Effector memory CD8-positive, alpha-beta T cell (primary cell): ENCODE results near the gene SLC35E2B.
A peak's percentile ranks its signal among the peaks of the same experiment; 100 is the strongest.
"Not testable (repeated sequence)": the region's sequence is repeated elsewhere in the genome, so short reads cannot be mapped to it uniquely, and the experiment has no call there.

Experiments used
- ATAC-seq: fragments of 150-1000 bp; cut with Tn5 transposase; replicated peaks from 2 replicates; pipeline ENCODE4 v1.10.0; 2021; ENCODE audit warnings: mild to moderate bottlenecking, moderate library complexity
- DNase-seq, 3 experiments: peaks; one replicate each; pipeline ENCODE4 v3.0.0; 2021
- H3K27ac Mint-ChIP-seq, 2 donors: one replicate each; pipeline ENCODE4 v1.8.0; 2022; ENCODE audit warnings: mild to moderate bottlenecking in 2 of 2, mixed read lengths in 2 of 2, moderate library complexity in 2 of 2
- H3K27me3 Mint-ChIP-seq, 2 donors: one replicate each; pipeline ENCODE4 v1.8.0; 2022; ENCODE audit warnings: mixed read lengths in 2 of 2
- H3K36me3 Mint-ChIP-seq: one replicate; pipeline ENCODE4 v1.8.0; 2022; ENCODE audit warnings: mild to moderate bottlenecking, moderate library complexity, mixed read lengths; ENCODE audit not compliant: insufficient read depth
- H3K4me1 Mint-ChIP-seq, 2 donors: one replicate each; pipeline ENCODE4 v1.8.0; 2022; ENCODE audit warnings: low read depth in 2 of 2, mixed read lengths in 2 of 2
- H3K4me3 Mint-ChIP-seq, 2 donors: one replicate each; pipeline ENCODE4 v1.8.0; 2022; ENCODE audit warnings: mild to moderate bottlenecking in 2 of 2, mixed read lengths in 2 of 2, moderate library complexity in 2 of 2
- H3K9me3 Mint-ChIP-seq, 2 donors: one replicate each; pipeline ENCODE4 v1.8.0; 2022; ENCODE audit warnings: mixed read lengths in 2 of 2

The SLC35E2B gene

GRCh38 chr1:1696431-1697357, 4.1 kb upstream of the SLC35E2B start:
- H3K27me3 Mint-ChIP-seq, DNase-seq, H3K27ac Mint-ChIP-seq, H3K4me1 Mint-ChIP-seq, H3K4me3 Mint-ChIP-seq, H3K9me3 Mint-ChIP-seq, ATAC-seq, H3K36me3 Mint-ChIP-seq: not testable (repeated sequence)

- Mint-ChIP-seq H3K4me3 (peak overlapping the region; percentile 65 to 66), H3K27ac (peak overlapping the region; percentile 83 to 94), H3K36me3 (peaks cover 16% of the 10 kb centered on the region), H3K4me1 (peaks cover 7 to 11% of the 10 kb centered on the region in 2 donors)
- H3K9me3 Mint-ChIP-seq, H3K27me3 Mint-ChIP-seq: not testable (repeated sequence)
- ATAC-seq (peak; percentile 58), DNase-seq (peak in 2 of 3 experiments; percentile 78 to 79)
These were observed 276 bp downstream of the SLC35E2B start for GRCh38 chr1:1692324-1692713.

GRCh38 chr1:1691443-1691842, 1.2 kb downstream of the SLC35E2B start:
- H3K27ac Mint-ChIP-seq, ATAC-seq, H3K4me3 Mint-ChIP-seq, H3K9me3 Mint-ChIP-seq, H3K27me3 Mint-ChIP-seq, DNase-seq: not testable (repeated sequence)
- Mint-ChIP-seq H3K36me3 (peaks cover 16% of the 10 kb centered on the region), H3K4me1 (peaks cover 5 to 11% of the 10 kb centered on the region in 2 donors)

DNA sequence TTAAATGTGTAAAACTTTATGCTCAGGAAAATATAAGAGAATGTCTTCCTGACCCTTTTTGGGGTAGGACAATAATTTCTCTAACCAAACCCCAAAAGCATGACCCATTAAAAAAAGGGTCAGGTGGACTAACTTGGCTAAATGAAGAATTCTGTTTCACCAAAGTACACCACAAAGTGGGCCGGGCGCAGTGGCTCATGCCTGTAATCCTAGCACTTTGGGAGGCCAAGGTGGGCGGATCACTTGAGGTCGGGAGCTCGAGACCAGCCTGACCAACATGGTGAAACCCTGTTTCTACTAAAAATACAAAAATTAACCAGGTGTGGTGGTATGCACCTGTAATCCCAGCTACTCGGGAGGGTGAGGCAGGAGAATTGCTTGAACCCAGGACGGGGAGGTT, 3.1 kb downstream of the SLC35E2B start:
- not testable (repeated sequence) for DNase-seq, H3K9me3 Mint-ChIP-seq, H3K27ac Mint-ChIP-seq, H3K27me3 Mint-ChIP-seq, ATAC-seq
- Mint-ChIP-seq H3K4me1 (peaks cover 5 to 16% of the 10 kb centered on the region in 2 donors), H3K4me3 (peak overlapping the region in 1 of 2 donors; percentile 19), H3K36me3 (peaks cover 25% of the 10 kb centered on the region)

GRCh38 chr1:1687846-1688245, 4.7 kb downstream of the SLC35E2B start:
- DNase-seq (no peak), ATAC-seq (no peak)
- no peak overlapping the region for H3K27ac Mint-ChIP-seq
- peak overlapping the region in 1 of 2 donors; percentile 14 for H3K4me3 Mint-ChIP-seq
- H3K36me3 Mint-ChIP-seq = peaks cover 29% of the 10 kb centered on the region
- no peaks in the 10 kb centered on the region for H3K9me3 Mint-ChIP-seq
- peaks cover 11 to 16% of the 10 kb centered on the region in 2 donors for H3K4me1 Mint-ChIP-seq
- H3K27me3 Mint-ChIP-seq = no peaks in the 10 kb centered on the region

DNA sequence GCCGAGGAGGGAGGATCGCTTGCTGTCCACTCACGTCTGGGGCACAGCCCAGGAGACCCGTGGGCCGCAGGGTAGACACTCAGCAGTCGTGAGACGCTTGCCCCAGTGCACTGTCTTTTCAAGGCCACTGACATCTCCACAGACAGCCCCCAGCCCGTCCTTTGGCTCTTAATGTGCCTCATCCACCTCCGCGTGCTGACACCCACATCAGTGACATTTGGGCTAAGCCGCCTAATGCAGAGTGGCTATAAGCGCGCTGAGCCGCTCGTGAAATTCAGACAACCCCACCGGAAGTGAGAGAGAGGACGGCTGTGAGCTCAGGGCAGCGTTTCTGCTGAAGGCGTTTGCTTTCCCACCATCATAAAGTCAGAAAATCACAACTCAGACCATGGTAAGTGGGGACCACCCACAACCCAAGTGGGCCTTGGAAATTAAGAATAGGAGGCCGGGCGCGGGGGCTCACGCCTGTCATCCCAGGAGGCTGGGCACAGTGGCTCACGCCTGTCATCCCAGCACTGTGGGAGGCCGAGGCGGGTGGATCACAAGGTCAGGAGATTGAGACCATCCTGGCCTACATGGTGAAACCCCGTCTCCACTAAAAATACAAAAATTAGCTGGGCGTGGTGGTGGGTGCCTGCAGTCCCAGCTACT, 8.4 kb downstream of the SLC35E2B start:
- peaks cover 17 to 19% of the 10 kb centered on the region in 2 donors for H3K4me1 Mint-ChIP-seq

DNA sequence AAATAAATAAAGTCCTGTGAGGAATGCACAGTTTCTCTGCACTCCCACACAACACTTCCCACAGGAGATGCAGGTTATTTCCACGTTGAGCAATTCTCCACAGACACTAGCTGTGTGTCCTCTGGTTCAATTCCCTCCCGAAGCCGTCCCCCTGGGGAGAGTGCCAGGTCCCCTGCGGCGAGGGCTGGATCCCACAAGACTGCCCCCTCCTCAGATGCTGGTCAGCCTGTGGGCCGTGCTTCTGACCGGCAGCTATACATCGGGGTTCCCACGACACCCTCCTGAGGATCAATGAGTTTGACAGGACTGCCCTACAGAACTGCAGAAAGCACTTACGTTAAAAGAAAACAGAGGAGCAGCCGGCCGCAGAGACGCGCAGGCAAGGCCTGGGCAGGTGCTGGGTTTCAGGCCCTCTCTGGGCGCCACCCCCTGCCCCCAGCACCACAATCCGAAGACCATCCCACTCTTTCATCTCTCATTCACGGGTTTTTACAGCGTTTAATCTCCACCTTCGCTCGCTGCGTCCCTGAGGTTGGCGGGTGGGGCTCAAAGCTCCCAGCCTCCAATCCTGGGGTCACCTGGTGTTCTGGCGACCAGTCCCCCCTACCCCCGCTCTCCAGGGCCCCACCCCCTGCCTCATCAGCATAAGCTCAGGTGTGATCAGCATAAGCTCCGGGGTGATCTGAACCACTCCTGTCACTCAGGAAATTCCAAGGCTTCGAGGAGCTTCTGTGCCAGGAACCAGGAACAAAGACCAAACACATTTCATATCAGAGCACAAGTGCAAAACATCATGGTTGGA, 9.3 kb downstream of the SLC35E2B start:
- no peak for DNase-seq
- Mint-ChIP-seq H3K9me3 (no peaks in the 10 kb centered on the region), H3K36me3 (peaks cover 21% of the 10 kb centered on the region), H3K4me1 (peaks cover 22 to 23% of the 10 kb centered on the region in 2 donors), H3K27me3 (no peaks in the 10 kb centered on the region), H3K4me3 (peak overlapping the region in 1 of 2 donors; percentile 41), H3K27ac (peak overlapping the region in 1 of 2 donors; percentile 69)
- ATAC-seq = no peak

More for the DNA sequence above, 8.4 kb downstream of the SLC35E2B start:
- Mint-ChIP-seq H3K27me3 (no peaks in the 10 kb centered on the region), H3K9me3 (no peaks in the 10 kb centered on the region), H3K4me3 (peak overlapping the region in 1 of 2 donors; percentile 41), H3K36me3 (peaks cover 21% of the 10 kb centered on the region), H3K27ac (peak overlapping the region in 1 of 2 donors; percentile 69)
- ATAC-seq = no peak
- DNase-seq = no peak

- Mint-ChIP-seq H3K4me1 (peaks cover 27 to 28% of the 10 kb centered on the region in 2 donors), H3K27ac (no peak overlapping the region)
- no peak for DNase-seq
These were observed 11.7 kb downstream of the SLC35E2B start for GRCh38 chr1:1680912-1681273.

DNA sequence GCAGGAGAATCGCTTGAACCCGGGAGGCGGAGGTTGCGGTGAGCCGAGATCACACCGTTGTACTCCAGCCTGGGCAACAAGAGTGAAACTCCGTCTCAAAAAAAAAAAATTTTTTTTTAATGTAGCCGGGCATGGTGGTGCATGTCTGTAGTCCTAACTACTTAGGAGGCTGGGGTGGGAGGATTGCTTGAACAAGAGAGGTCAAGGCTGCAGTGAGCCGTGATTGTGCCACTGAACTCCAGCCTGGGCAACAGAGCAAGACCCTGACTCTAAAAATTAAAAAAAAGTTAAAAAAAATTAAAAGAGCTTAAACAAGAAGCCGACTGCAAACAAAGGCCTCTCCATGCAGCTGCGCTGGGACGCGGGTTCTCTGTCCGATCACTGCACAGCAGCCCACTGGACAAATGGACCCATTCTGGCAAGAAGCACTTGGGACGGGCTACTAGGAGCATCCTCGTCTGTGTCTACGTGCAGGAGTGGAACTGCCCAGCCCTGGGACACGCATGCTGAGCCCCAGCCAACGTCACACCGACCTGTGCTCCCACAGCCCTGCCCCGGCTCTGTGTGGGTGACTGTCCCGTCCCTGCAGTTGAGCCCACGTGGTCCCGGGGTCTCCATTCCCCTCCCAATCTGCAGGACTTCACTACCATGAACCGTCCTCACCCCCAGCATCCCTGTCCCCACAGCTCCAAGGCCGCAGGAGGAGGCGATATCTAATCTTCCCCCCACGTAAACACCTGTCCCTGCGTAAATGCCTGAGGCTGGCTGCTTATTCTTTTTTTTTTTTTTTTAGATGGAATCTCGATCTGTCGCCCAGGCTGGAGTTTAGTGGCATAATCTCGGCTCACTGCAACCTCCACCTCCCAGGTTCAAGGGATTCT, 12.3 kb downstream of the SLC35E2B start:
- peaks cover 25 to 28% of the 10 kb centered on the region in 2 donors for H3K4me1 Mint-ChIP-seq
- H3K36me3 Mint-ChIP-seq = peaks cover 7% of the 10 kb centered on the region
- no peak overlapping the region for H3K27ac Mint-ChIP-seq
- H3K27me3 Mint-ChIP-seq = no peaks in the 10 kb centered on the region
- peak overlapping the region in 1 of 2 donors; percentile 19 for H3K4me3 Mint-ChIP-seq
- H3K9me3 Mint-ChIP-seq = no peaks in the 10 kb centered on the region
- DNase-seq (no peak), ATAC-seq (no peak)

More at GRCh38 chr1:1680912-1681273, 11.7 kb downstream of the SLC35E2B start:
- H3K36me3 Mint-ChIP-seq = peaks cover 12% of the 10 kb centered on the region
- H3K9me3 Mint-ChIP-seq = no peaks in the 10 kb centered on the region
- peak overlapping the region in 1 of 2 donors; percentile 19 for H3K4me3 Mint-ChIP-seq
- no peaks in the 10 kb centered on the region for H3K27me3 Mint-ChIP-seq
- no peak for ATAC-seq

- Mint-ChIP-seq H3K27me3 (no peaks in the 10 kb centered on the region), H3K27ac (peak overlapping the region; percentile 92 to 96), H3K4me1 (peaks cover 22 to 27% of the 10 kb centered on the region in 2 donors), H3K9me3 (no peaks in the 10 kb centered on the region), H3K36me3 (peaks cover 9% of the 10 kb centered on the region), H3K4me3 (peak overlapping the region; percentile 86 to 91)
- DNase-seq (peak; percentile 15 to 38 (median 35)), ATAC-seq (peak; percentile 44)
These were observed 13.8 kb downstream of the SLC35E2B start for GRCh38 chr1:1678581-1679380.

- Mint-ChIP-seq H3K27me3 (no peaks in the 10 kb centered on the region), H3K9me3 (no peaks in the 10 kb centered on the region), H3K4me1 (peaks cover 22 to 23% of the 10 kb centered on the region in 2 donors), H3K27ac (peak overlapping the region; percentile 92 to 96), H3K4me3 (peak overlapping the region; percentile 86 to 91), H3K36me3 (peaks cover 17% of the 10 kb centered on the region)
- peak; percentile 31 to 49 (median 42) for DNase-seq
- peak; percentile 66 for ATAC-seq
These were observed 14.6 kb downstream of the SLC35E2B start for GRCh38 chr1:1677718-1678580.
